IPS-18c (cell line): ENCODE results near the gene HNRNPA2B1.
"Not testable (repeated sequence)": the region's sequence is repeated elsewhere in the genome, so short reads cannot be mapped to it uniquely, and the experiment has no call there.

Experiments
- H3K4me3 ChIP-seq: 2 replicates; pipeline ENCODE4 v1.7.0; 2013; ENCODE audit warnings: low read depth, mild to moderate bottlenecking, low read length, moderate library complexity; ENCODE audit not compliant: insufficient read depth
- H3K9me3 ChIP-seq: one replicate; pipeline ENCODE4 v1.6.1; 2013; ENCODE audit warnings: mild to moderate bottlenecking, low read length, moderate library complexity; ENCODE audit not compliant: control insufficient read depth, insufficient read depth

HNRNPA2B1 gene

GRCh38 chr7:26200038-26200443 is 505 bp downstream of the HNRNPA2B1 start:
- Histone ChIP-seq H3K4me3 (peak overlapping the region; percentile 88), H3K9me3 (no peaks in the 10 kb centered on the region)

GRCh38 chr7:26199301-26200037 is 1.1 kb downstream of the HNRNPA2B1 start:
- Histone ChIP-seq H3K9me3 (no peaks in the 10 kb centered on the region), H3K4me3 (peak overlapping the region; percentile 88)

GRCh38 chr7:26198781-26199169 is 1.8 kb downstream of the HNRNPA2B1 start:
- Histone ChIP-seq H3K9me3 (no peaks in the 10 kb centered on the region), H3K4me3 (peak overlapping the region; percentile 88)

GRCh38 chr7:26198133-26198780 is 2.3 kb downstream of the HNRNPA2B1 start:
- Histone ChIP-seq H3K4me3 (peak overlapping the region; percentile 88), H3K9me3 (no peaks in the 10 kb centered on the region)

- H3K9me3 ChIP-seq: no peaks in the 10 kb centered on the region
- H3K4me3 ChIP-seq: peak overlapping the region; percentile 40
Measured at GRCh38 chr7:26197153-26198115, 3.1 kb downstream of the HNRNPA2B1 start.

- H3K9me3 ChIP-seq: no peaks in the 10 kb centered on the region
- no peak overlapping the region; the same call in 1 of the 2 replicates for H3K4me3 ChIP-seq
Measured at GRCh38 chr7:26195867-26196657, 4.5 kb downstream of the HNRNPA2B1 start.

- Histone ChIP-seq H3K9me3 (no peaks in the 10 kb centered on the region), H3K4me3 (no peak overlapping the region)
Measured at GRCh38 chr7:26195182-26195581, 5.4 kb downstream of the HNRNPA2B1 start.

GRCh38 chr7:26194764-26195163 is 5.8 kb downstream of the HNRNPA2B1 start:
- not testable (repeated sequence) for H3K4me3 ChIP-seq, H3K9me3 ChIP-seq

GRCh38 chr7:26193432-26194207 is 6.9 kb downstream of the HNRNPA2B1 start:
- H3K9me3 ChIP-seq: no peaks in the 10 kb centered on the region
- H3K4me3 ChIP-seq: no peak overlapping the region

GRCh38 chr7:26192485-26193087 is 8.0 kb downstream of the HNRNPA2B1 start:
- H3K4me3 ChIP-seq: no peak overlapping the region
- H3K9me3 ChIP-seq: no peaks in the 10 kb centered on the region

- Histone ChIP-seq H3K9me3 (no peaks in the 10 kb centered on the region), H3K4me3 (no peak overlapping the region)
Measured at GRCh38 chr7:26191974-26192479, 8.5 kb downstream of the HNRNPA2B1 start.

GRCh38 chr7:26191233-26191973 is 9.1 kb downstream of the HNRNPA2B1 start:
- Histone ChIP-seq H3K9me3 (no peaks in the 10 kb centered on the region), H3K4me3 (no peak overlapping the region)

GRCh38 chr7:26190417-26190869 is 10.1 kb downstream of the HNRNPA2B1 start:
- no peaks in the 10 kb centered on the region for H3K9me3 ChIP-seq
- H3K4me3 ChIP-seq: no peak overlapping the region

GRCh38 chr7:26189697-26190096 is 10.8 kb downstream of the HNRNPA2B1 start:
- Histone ChIP-seq H3K9me3 (no peaks in the 10 kb centered on the region), H3K4me3 (no peak overlapping the region)

- no peaks in the 10 kb centered on the region for H3K9me3 ChIP-seq
- H3K4me3 ChIP-seq: no peak overlapping the region
Measured at GRCh38 chr7:26188957-26189541, 11.5 kb downstream of the HNRNPA2B1 start.
